ENCODE measurements around the gene DIAPH2. TPM values are rescaled to one million over a fixed set of nuclear protein-coding genes. Genes with fewer than 3 reads are reported as not detected.

Gene DIAPH2
- total RNA-seq, 4 donors from 2014 or later, result 12.1 to 41.6 (median 29.1) TPM

- ATAC-seq (no peak), DNase-seq (no peak)
- TF ChIP-seq POLR2A (IDR thresholded peaks at IDR 0.05) (no peak), CTCF (IDR thresholded peaks at IDR 0.05 in 4 of 5, conservative IDR thresholded peaks at IDR 0.05 in 1 of 5) (no peak)
- no peak overlapping the region for H3K27ac ChIP-seq
- H3K27me3 ChIP-seq, result no peaks in the 10 kb centered on the region
- no peaks in the 10 kb centered on the region for H3K4me1 ChIP-seq
- H3K4me3 ChIP-seq, result no peak overlapping the region
- intact Hi-C loops (cut with DNase I; ENCODE audit: low total_unique reads) (no loop called here), in situ Hi-C loops (cut with MboI; ENCODE audit: low sequenced_read_pairs in 4 of 4) (no loop called here)
- no peaks in the 10 kb centered on the region for H3K36me3 ChIP-seq
- no peaks in the 10 kb centered on the region for H3K9me3 ChIP-seq
These were observed 475.5 kb downstream of the DIAPH2 start for GRCh38 chrX:97159916-97160800.

- in situ Hi-C loops (cut with MboI; ENCODE audit: low sequenced_read_pairs in 4 of 4) (no loop called here), intact Hi-C loops (cut with DNase I; ENCODE audit: low total_unique reads) (no loop called here)
- Histone ChIP-seq H3K4me3 (no peak overlapping the region), H3K4me1 (no peaks in the 10 kb centered on the region), H3K9me3 (no peaks in the 10 kb centered on the region), H3K27ac (no peak overlapping the region), H3K36me3 (no peaks in the 10 kb centered on the region), H3K27me3 (no peaks in the 10 kb centered on the region)
- no peak for DNase-seq
- TF ChIP-seq CTCF (IDR thresholded peaks at IDR 0.05 in 4 of 5, conservative IDR thresholded peaks at IDR 0.05 in 1 of 5), result no peak
- TF ChIP-seq POLR2A (IDR thresholded peaks at IDR 0.05), result no peak
- no peak for ATAC-seq
These were observed 482.7 kb downstream of the DIAPH2 start for GRCh38 chrX:97167333-97167732.

- no peak for DNase-seq
- Histone ChIP-seq H3K4me1 (no peaks in the 10 kb centered on the region), H3K9me3 (no peaks in the 10 kb centered on the region), H3K36me3 (no peaks in the 10 kb centered on the region), H3K27ac (no peak overlapping the region), H3K27me3 (no peaks in the 10 kb centered on the region), H3K4me3 (no peak overlapping the region)
- intact Hi-C loops (cut with DNase I; ENCODE audit: low total_unique reads), result no loop called here
- TF ChIP-seq POLR2A (IDR thresholded peaks at IDR 0.05) (no peak), CTCF (IDR thresholded peaks at IDR 0.05 in 4 of 5, conservative IDR thresholded peaks at IDR 0.05 in 1 of 5) (no peak)
- no peak for ATAC-seq
- in situ Hi-C loops (cut with MboI; ENCODE audit: low sequenced_read_pairs in 4 of 4), result no loop called here
These were observed 484.0 kb downstream of the DIAPH2 start for GRCh38 chrX:97168646-97169045.

- DNase-seq (no peak), ATAC-seq (no peak)
- H3K4me3 ChIP-seq, result no peak overlapping the region
- H3K27ac ChIP-seq, result no peak overlapping the region
- H3K27me3 ChIP-seq, result no peaks in the 10 kb centered on the region
- no peaks in the 10 kb centered on the region for H3K9me3 ChIP-seq
- in situ Hi-C loops (cut with MboI; ENCODE audit: low sequenced_read_pairs in 4 of 4) (no loop called here), intact Hi-C loops (cut with DNase I; ENCODE audit: low total_unique reads) (no loop called here)
- no peaks in the 10 kb centered on the region for H3K36me3 ChIP-seq
- no peaks in the 10 kb centered on the region for H3K4me1 ChIP-seq
- TF ChIP-seq POLR2A (IDR thresholded peaks at IDR 0.05), result no peak
- no peak for TF ChIP-seq CTCF (IDR thresholded peaks at IDR 0.05 in 4 of 5, conservative IDR thresholded peaks at IDR 0.05 in 1 of 5)
These were observed 490.5 kb downstream of the DIAPH2 start for GRCh38 chrX:97175147-97175546.
